GM12878 (cell line): ENCODE measurements around the gene C1QTNF9B. TPM values are rescaled to one million over a fixed set of nuclear protein-coding genes. Genes with fewer than 3 reads are reported as not detected.

Source experiments
- ATAC-seq: fragments of 200-7000 bp; cut with Tn5 transposase; 3 replicates; pipeline ENCODE4 v1.9.1; 2020; ENCODE audit warnings: mild to moderate bottlenecking, moderate library complexity
- BruUV-seq: library from RNA; stranded (reverse); fragments of 400-500 nt; replicated peaks from 2 replicates; lab custom pipeline; 2021; lab: Mats Ljungman, UMichigan
- CTCF ChIA-PET: fragments of 300-600 bp; sonication (Branson Sonifier 250); formaldehyde crosslinking; extraction: SDS; loops from one replicate; lab custom pipeline; 2021; ENCODE audit warnings: inconsistent platforms; lab: Yijun Ruan, JAX
- POLR2A ChIA-PET: fragments of 350-600 bp; formaldehyde crosslinking; extraction: SDS; loops from one replicate; lab custom pipeline; 2021; ENCODE audit warnings: inconsistent platforms; lab: Charles Lee
- RAD21 ChIA-PET: fragments of 300-600 bp; sonication (Branson Sonifier 250); formaldehyde crosslinking; loops from one replicate; lab custom pipeline; 2023; ENCODE audit warnings: antibody characterized with exemption; ENCODE audit not compliant: unreplicated experiment; lab: Charles Lee
- SMC1A ChIA-PET: fragments of 300-600 bp; sonication (Branson Sonifier 250); formaldehyde crosslinking; loops from one replicate; lab custom pipeline; 2023; ENCODE audit not compliant: unreplicated experiment, uncharacterized antibody; lab: Charles Lee
- DNase-seq: peaks from one replicate; pipeline ENCODE4 v3.0.0-alpha.2; 2011; ENCODE audit warnings: low read depth, low spot score
- FAIRE-seq: peaks from 3 replicates; lab custom pipeline; 2011; peaks lifted over from hg19 to GRCh38; lab: Jason Lieb, UNC
- H2AFZ ChIP-seq: 2 replicates; pipeline ENCODE4 v1.6.0; 2011; ENCODE audit warnings: low read depth, low read length, control low read depth; ENCODE audit not compliant: control insufficient read depth
- H3K27ac ChIP-seq: 2 replicates; pipeline ENCODE4 v1.5.1; 2011; ENCODE audit warnings: control low read depth; ENCODE audit not compliant: control insufficient read depth, insufficient read depth
- H3K27me3 ChIP-seq, 2 experiments: replicated peaks in 1 of 2; 2 replicates each; pipeline versions ENCODE4 v1.6.0 to v1.6.1; 2011; ENCODE audit warnings: low read length in 1 of 2; ENCODE audit not compliant: control insufficient read depth in 2 of 2, insufficient read depth in 2 of 2
- H3K36me3 ChIP-seq, 2 experiments: 2 replicates each; pipeline ENCODE4 v1.5.1; 2011; ENCODE audit warnings: low read length in 1 of 2; ENCODE audit not compliant: control insufficient read depth in 2 of 2, insufficient read depth in 2 of 2
- H3K4me1 ChIP-seq: 2 replicates; pipeline ENCODE4 v1.6.1; 2011; ENCODE audit warnings: mild to moderate bottlenecking, low read length, moderate library complexity, mixed read lengths; ENCODE audit not compliant: control insufficient read depth, insufficient read depth
- H3K4me2 ChIP-seq: 2 replicates; pipeline ENCODE4 v1.6.0; 2011; ENCODE audit warnings: control low read depth; ENCODE audit not compliant: control insufficient read depth, insufficient read depth
- H3K4me3 ChIP-seq: fragments of 200-600 bp; sonication (generic); 2 replicates; pipeline ENCODE4 v1.5.1; 2016
- H3K79me2 ChIP-seq: 2 replicates; pipeline ENCODE4 v1.6.0; 2011; ENCODE audit warnings: low read length; ENCODE audit not compliant: control insufficient read depth, insufficient read depth
- H3K9ac ChIP-seq: 2 replicates; pipeline ENCODE4 v1.8.0; 2011; ENCODE audit warnings: low read length, control low read depth, mixed read lengths; ENCODE audit not compliant: control insufficient read depth, insufficient read depth
- H3K9me3 ChIP-seq: replicated peaks from 3 replicates; pipeline ENCODE4 v1.5.1; 2011; ENCODE audit warnings: mild to moderate bottlenecking, low read length; ENCODE audit not compliant: control insufficient read depth, insufficient read depth
- H4K20me1 ChIP-seq: 2 replicates; pipeline ENCODE4 v1.6.0; 2011; ENCODE audit not compliant: control insufficient read depth, insufficient read depth
- BACH1 ChIP-seq: fragments of 450-650 bp; IDR thresholded peaks from 2 replicates; pipeline ENCODE4 v1.6.1; 2017; ENCODE audit warnings: mild to moderate bottlenecking, borderline replicate concordance
- CHD2 ChIP-seq: IDR thresholded peaks from 2 replicates; pipeline ENCODE4 v1.6.1; 2011; ENCODE audit warnings: low read depth, low read length, improper control_type of control experiment, borderline replicate concordance
- FOS ChIP-seq: IDR thresholded peaks from 3 replicates; pipeline ENCODE4 v1.6.1; 2011; ENCODE audit warnings: borderline replicate concordance; ENCODE audit not compliant: insufficient read length; ENCODE audit errors: extremely low read depth
- IKZF2 ChIP-seq, 2 experiments: fragments of 450-650 bp; IDR thresholded peaks; 2 replicates each; pipeline ENCODE4 v1.6.1; 2017; ENCODE audit warnings: mild to moderate bottlenecking in 2 of 2, moderate library complexity in 2 of 2
- JUND ChIP-seq: IDR thresholded peaks from 2 replicates; pipeline ENCODE4 v1.6.1; 2012; ENCODE audit warnings: low read depth, mild to moderate bottlenecking, low read length, improper control_type of control experiment, moderate library complexity
- POLR2AphosphoS2 ChIP-seq: IDR thresholded peaks from 2 replicates; pipeline ENCODE4 v1.6.1; 2011; ENCODE audit warnings: low read depth, mild to moderate bottlenecking, low read length, improper control_type of control experiment, moderate library complexity
- RAD21 ChIP-seq: IDR thresholded peaks from 2 replicates; pipeline ENCODE4 v1.6.1; 2011; ENCODE audit warnings: mild to moderate bottlenecking, low read depth, low read length, moderate library complexity; ENCODE audit not compliant: insufficient read depth
- RBBP5 ChIP-seq: fragments of 200-600 bp; sonication (generic); conservative IDR thresholded peaks from 2 replicates; pipeline ENCODE4 v1.6.1; 2016
- RFX5 ChIP-seq: IDR thresholded peaks from 2 replicates; pipeline ENCODE4 v1.6.1; 2011; ENCODE audit warnings: low read depth, low read length, improper control_type of control experiment
- SMC3 ChIP-seq: IDR thresholded peaks from 2 replicates; pipeline ENCODE4 v1.6.1; 2011; ENCODE audit warnings: low read length, improper control_type of control experiment, borderline replicate concordance
- ZZZ3 ChIP-seq: IDR thresholded peaks from 2 replicates; pipeline ENCODE4 v1.6.1; 2011; ENCODE audit warnings: low read depth; ENCODE audit not compliant: control insufficient read depth, insufficient read length
- WGBS: methylation state at CpG from one replicate; pipeline ENCODE4 v1.1.6; 2016; ENCODE audit warnings: low lambda C conversion rate; ENCODE audit not compliant: insufficient replicate concordance, insufficient coverage; ENCODE audit errors: missing lambda C conversion rate; 5-methylcytosine and 5-hydroxymethylcytosine counted together
- in situ Hi-C: fragments of 300-500 bp; cut with MboI; formaldehyde crosslinking; loops from 9 replicates; pipeline ENCODE4 v1.14.3; 2018; ENCODE audit warnings: mixed read lengths
- intact Hi-C: fragments of 100-400 bp; cut with micrococcal nuclease; formaldehyde crosslinking; loops from one replicate; pipeline ENCODE4 v1.14.2; 2022; ENCODE audit not compliant: unreplicated experiment
- polyA plus RNA-seq, 11 experiments: library from polyadenylated mRNA; depleted of rRNA in 4 of 11; unstranded in 6 of 11; stranded (reverse) in 5 of 11; fragments of >200 nt; fragmentation: Nextera tagmentation in 4 of 11; fragmentation: Illumina TruSeq in 1 of 11; extraction: Ambion mirVana in 4 of 11; extraction: Trizol in 1 of 11; gene quantifications; 1 replicate in 1 of 11; 2 replicates in 10 of 11; pipeline versions ENCODE4 v1.2.1 to v1.2.3, GENCODE V29; 2011 to 2016; ENCODE audit warnings: inconsistent platforms in 2 of 11, missing spikeins in 2 of 11, low read depth in 1 of 11
- total RNA-seq, 4 experiments: library from RNA; depleted of rRNA in 3 of 4; stranded (reverse); fragments of >200 nt in 3 of 4; fragmentation: Illumina TruSeq in 1 of 4; extraction: Trizol in 1 of 4; gene quantifications; 2 replicates each; pipeline versions ENCODE4 v1.2.1 to v1.2.3, GENCODE V29; 2013 to 2021
- TF ChIP-seq, protein P1 (sequence below), 3 experiments: IDR thresholded peaks in 2 of 3; conservative IDR thresholded peaks in 1 of 3; 2 replicates each; pipeline ENCODE4 v1.5.1; 2011; ENCODE audit warnings: low read depth in 3 of 3, low read length in 3 of 3, mild to moderate bottlenecking in 3 of 3, control low read depth in 2 of 3, moderate library complexity in 2 of 3, inconsistent platforms in 1 of 3, mixed read lengths in 1 of 3; ENCODE audit not compliant: control insufficient read depth in 2 of 3, insufficient read depth in 1 of 3; ENCODE audit errors: extremely low read depth in 1 of 3

The C1QTNF9B gene
- total and polyA plus RNA-seq, 10 of the 15 experiments (the other 5 are each of a cell fraction or from before 2014, with no cell fraction given) = 0.10 to 0.48 (median 0.32) TPM; not detected in 6

DNA sequence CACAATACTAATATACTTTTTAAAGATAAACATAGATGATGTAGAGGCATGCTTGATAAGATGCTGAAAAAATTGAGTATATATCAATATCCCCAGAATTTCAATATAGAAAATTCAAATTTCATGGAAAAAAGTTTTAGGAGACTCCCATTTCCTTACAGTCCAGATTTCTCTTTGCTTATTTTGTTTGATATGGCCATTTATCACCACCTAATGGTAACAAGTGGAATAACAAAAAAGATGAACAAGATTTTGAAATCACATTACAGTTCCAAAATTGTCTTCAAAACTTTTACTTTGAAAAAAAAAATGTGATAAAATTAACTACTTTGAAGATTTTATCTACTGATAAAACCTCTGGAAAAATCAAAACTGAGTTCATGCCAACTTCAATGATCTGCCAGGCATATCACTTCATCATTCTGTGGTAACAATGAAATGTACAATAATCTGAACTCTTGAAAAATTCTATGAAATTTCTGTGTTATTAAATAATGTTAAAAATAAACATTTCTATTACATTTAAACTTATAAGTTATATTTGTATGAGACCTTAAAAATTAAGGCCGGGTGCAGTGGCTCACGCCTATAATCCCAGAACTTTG is 25.6 kb downstream of the C1QTNF9B start:
- no peaks in the 10 kb centered on the region for H3K36me3 ChIP-seq
- POLR2A ChIA-PET = no interaction called here
- TF ChIP-seq CHD2 (no peak), JUND (no peak), RBBP5 (no peak), BACH1 (no peak), FOS (no peak), POLR2AphosphoS2 (no peak), RAD21 (peak; percentile 78), RFX5 (no peak), IKZF2 (IDR thresholded peaks at IDR 0.05) (no peak), ZZZ3 (no peak), SMC3 (peak; percentile 73; the same call in 1 of the 2 replicates)
- TF ChIP-seq, protein P1, sequence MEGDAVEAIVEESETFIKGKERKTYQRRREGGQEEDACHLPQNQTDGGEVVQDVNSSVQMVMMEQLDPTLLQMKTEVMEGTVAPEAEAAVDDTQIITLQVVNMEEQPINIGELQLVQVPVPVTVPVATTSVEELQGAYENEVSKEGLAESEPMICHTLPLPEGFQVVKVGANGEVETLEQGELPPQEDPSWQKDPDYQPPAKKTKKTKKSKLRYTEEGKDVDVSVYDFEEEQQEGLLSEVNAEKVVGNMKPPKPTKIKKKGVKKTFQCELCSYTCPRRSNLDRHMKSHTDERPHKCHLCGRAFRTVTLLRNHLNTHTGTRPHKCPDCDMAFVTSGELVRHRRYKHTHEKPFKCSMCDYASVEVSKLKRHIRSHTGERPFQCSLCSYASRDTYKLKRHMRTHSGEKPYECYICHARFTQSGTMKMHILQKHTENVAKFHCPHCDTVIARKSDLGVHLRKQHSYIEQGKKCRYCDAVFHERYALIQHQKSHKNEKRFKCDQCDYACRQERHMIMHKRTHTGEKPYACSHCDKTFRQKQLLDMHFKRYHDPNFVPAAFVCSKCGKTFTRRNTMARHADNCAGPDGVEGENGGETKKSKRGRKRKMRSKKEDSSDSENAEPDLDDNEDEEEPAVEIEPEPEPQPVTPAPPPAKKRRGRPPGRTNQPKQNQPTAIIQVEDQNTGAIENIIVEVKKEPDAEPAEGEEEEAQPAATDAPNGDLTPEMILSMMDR (IDR thresholded peaks at IDR 0.05 in 2 of 3, conservative IDR thresholded peaks at IDR 0.05 in 1 of 3; ENCODE audit: control insufficient read depth in 2 of 3, extremely low read depth in 1 of 3, insufficient read depth in 1 of 3, low read depth in 3 of 3, low read length in 3 of 3) = peak; percentile 30 to 62 (median 48); a peak in 5 of 6 replicates
- TF ChIP-seq, all 136 proteins: peak for 3
- in situ Hi-C loops = loop anchor here (5.0 kb wide), 1 partner anchor 404 kb away; no protein-coding TSS in a partner anchor
- no peaks in the 10 kb centered on the region for H3K9me3 ChIP-seq
- intact Hi-C loops = loop anchor here (1.0 to 2.0 kb wide), 5 partner anchors 61 to 405 kb away; no protein-coding TSS in a partner anchor
- no peaks in the 10 kb centered on the region for H3K27me3 ChIP-seq
- no peak overlapping the region for H2AFZ ChIP-seq
- ChIA-PET CTCF (interaction anchor here (1.0 to 1.9 kb wide), 4 partner anchors 122 to 404 kb away, joined by 3 to 7 read pairs (median 6); no protein-coding TSS in a partner anchor), RAD21 (interaction anchor here (1.0 to 1.2 kb wide), 3 partner anchors 18 to 404 kb away, joined by 3 read pairs; partner anchors contain the start of gene MIPEP), SMC1A (interaction anchor here (1.4 kb wide), 2 partner anchors 154 to 156 kb away, joined by 3 to 5 read pairs; no protein-coding TSS in a partner anchor)
- H3K4me3 ChIP-seq = no peak overlapping the region
- BruUV-seq = no TSS peak
- no peak for DNase-seq
- H3K27ac ChIP-seq = peak overlapping the region; percentile 45
- H3K4me2 ChIP-seq = no peak overlapping the region
- no peaks in the 10 kb centered on the region for H4K20me1 ChIP-seq
- FAIRE-seq = peak; percentile 41
- WGBS = 98% methylated on average over 2 of the region's 2 CpGs
- peaks cover 9% of the 10 kb centered on the region for H3K4me1 ChIP-seq
- H3K9ac ChIP-seq = no peak overlapping the region
- no peaks in the 10 kb centered on the region for H3K79me2 ChIP-seq
- peak; percentile 20; the same call in 1 of the 3 replicates for ATAC-seq
